ENCODE data around the gene PSG3. TPM values are rescaled to one million over a fixed set of nuclear protein-coding genes. Genes with fewer than 3 reads are reported as not detected.
"Not testable (repeated sequence)": the region's sequence is repeated elsewhere in the genome, so short reads cannot be mapped to it uniquely, and the experiment has no call there.

Gene PSG3
- total RNA-seq, 1 donor from 2014 or later = not detected

DNA sequence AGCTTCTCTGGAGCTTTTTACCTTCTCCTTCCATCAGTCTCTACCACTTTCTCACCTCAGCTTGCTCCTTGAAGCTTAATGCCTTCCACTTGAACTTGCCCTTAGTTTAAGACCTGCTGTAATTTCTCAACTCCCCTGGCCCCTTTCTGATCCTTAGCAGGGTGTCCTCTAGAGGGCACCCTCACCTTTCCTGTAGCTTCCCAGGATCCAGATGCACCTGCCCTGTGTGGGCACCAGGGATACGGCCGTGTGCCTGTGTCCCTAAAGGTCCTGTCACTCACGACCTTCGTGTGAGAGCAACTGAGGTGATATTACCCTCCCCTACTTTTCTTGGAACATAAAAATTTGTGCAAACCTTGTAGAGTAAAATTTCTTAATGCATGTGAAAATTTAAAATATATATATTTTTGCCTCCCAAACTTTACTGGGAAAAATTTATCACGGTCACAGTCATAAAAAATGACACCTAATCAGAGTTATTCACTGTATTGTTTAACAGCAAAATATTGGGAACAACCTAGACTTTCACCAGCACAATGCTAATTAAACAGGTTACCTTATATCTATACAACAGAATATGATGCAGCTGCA, 46.4 kb downstream of the PSG3 start:
- no peak for DNase-seq

DNA sequence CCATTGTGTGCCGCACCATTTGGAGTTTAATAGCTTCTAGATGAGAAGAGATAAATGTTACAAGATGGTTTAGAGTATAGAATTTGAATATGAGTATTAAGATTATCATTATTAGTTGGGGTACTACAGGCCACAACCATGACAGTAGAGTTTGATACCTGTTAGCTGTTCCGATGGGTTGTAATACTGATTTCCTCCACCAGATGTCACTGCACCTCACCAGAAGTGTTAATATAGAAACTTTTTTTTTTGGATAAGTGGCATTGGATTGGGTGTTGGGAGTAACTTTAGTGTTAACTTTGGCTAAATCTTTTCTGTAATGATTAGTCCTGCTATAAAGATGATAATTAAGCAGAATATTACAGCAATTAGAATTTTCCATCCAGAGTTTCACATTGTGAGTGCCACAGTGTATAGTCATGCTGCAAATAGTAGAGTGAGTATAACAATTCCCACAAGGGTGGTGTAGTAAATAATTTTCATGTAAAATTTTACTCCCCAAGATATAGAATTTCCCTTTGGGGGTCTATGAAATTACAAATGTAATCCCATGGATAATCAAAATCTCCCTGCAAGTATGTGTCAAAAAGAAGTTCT, 56.3 kb downstream of the PSG3 start:
- DNase-seq = no peak

DNA sequence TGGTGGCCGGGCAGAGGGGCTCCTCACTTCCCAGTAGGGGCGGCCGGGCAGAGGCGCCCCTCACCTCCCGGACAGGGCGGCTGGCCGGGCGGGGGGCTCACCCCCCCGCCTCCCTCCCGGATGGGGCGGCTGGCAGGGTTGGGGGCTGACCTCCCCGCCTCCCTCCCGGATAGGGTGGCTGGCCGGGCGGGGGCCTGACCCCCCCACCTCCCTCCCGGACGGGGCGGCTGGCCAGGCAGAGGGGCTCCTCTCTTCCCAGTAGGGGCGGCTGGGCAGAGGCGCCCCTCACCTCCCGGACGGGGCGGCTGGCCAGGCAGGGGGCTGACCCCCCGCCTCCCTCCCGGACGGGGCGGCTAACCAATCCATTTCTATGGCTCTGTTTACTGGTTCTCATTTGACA, 64.0 kb downstream of the PSG3 start:
- not testable (repeated sequence) for DNase-seq

DNA sequence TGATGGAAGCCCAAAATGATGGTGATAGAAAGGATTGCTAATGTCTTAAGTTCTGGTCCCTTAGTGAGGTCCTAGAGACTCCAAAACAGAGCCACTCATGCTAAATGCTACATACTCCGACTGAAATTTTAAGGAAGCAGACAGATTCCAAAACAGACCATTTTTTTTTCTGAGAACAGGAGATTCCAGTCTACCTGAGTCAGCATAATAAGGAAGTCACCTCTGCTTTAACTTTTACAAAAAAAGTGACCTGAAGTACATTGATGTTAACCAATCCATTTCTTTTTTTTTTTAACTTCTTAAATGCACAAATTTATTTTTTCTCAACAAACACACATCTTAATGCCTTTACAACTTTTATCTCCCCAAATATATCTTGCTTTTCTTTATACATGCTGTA, 65.7 kb downstream of the PSG3 start:
- DNase-seq = not testable (repeated sequence)

Other genes starting within 250 kb of the PSG3 start
- gene CEACAM1, start 212.0 kb downstream of the PSG3 start, total RNA-seq = 3.5 TPM
- 4.8 TPM for gene CEACAM8, start 145.6 kb downstream of the PSG3 start, total RNA-seq
- not detected for gene PSG8, start 25.2 kb upstream of the PSG3 start, total RNA-seq
- not detected for gene PSG1, start 139.2 kb upstream of the PSG3 start, total RNA-seq
- gene PSG6, start 177.4 kb upstream of the PSG3 start, total RNA-seq = not detected
- gene PSG7, start 196.7 kb upstream of the PSG3 start, total RNA-seq = not detected